Mucosa of rectum (tissue), 2 donors: ENCODE results near the gene TAPBPL.
"Not testable (repeated sequence)": the region's sequence is repeated elsewhere in the genome, so short reads cannot be mapped to it uniquely, and the experiment has no call there.

ENCODE experiments used
- H3K27ac ChIP-seq, 2 donors: one replicate each; pipeline ENCODE4 v1.7.0; 2013; ENCODE audit warnings: inconsistent platforms in 2 of 2, low read depth in 2 of 2, low read length in 2 of 2
- H3K27me3 ChIP-seq, 2 donors: one replicate each; pipeline ENCODE4 v1.7.0; 2013; ENCODE audit warnings: low read length in 2 of 2; ENCODE audit not compliant: control insufficient read depth in 2 of 2, insufficient read depth in 2 of 2
- H3K36me3 ChIP-seq, 2 donors: one replicate each; pipeline ENCODE4 v1.7.0; 2013; ENCODE audit warnings: low read length in 2 of 2; ENCODE audit not compliant: control insufficient read depth in 2 of 2, insufficient read depth in 2 of 2
- H3K4me1 ChIP-seq, 2 donors: one replicate each; pipeline ENCODE4 v1.7.0; 2013; ENCODE audit warnings: low read length in 2 of 2, mild to moderate bottlenecking in 1 of 2; ENCODE audit not compliant: control insufficient read depth in 2 of 2, insufficient read depth in 2 of 2
- H3K4me3 ChIP-seq, 2 donors: one replicate each; pipeline ENCODE4 v1.7.0; 2013; ENCODE audit warnings: low read length in 2 of 2
- H3K9ac ChIP-seq, 2 donors: one replicate each; pipeline ENCODE4 v1.7.0; 2013; ENCODE audit warnings: low read length in 2 of 2, low read depth in 1 of 2, mild to moderate bottlenecking in 1 of 2
- H3K9me3 ChIP-seq, 2 donors: one replicate each; pipeline ENCODE4 v1.7.0; 2013; ENCODE audit warnings: low read length in 2 of 2; ENCODE audit not compliant: control insufficient read depth in 2 of 2
- donor health status: healthy.
- donor health status: Normal muscosa, but diverticular disease.

The TAPBPL gene

GRCh38 chr12:6469609-6470374, 17.9 kb downstream of the TAPBPL start:
- H3K9ac ChIP-seq, result peak overlapping the region; percentile 79 to 87
- H3K9me3 ChIP-seq, result no peaks in the 10 kb centered on the region
- H3K36me3 ChIP-seq, result peaks cover 11 to 16% of the 10 kb centered on the region in 2 donors
- H3K4me1 ChIP-seq, result peaks cover 18 to 30% of the 10 kb centered on the region in 2 donors
- no peaks in the 10 kb centered on the region for H3K27me3 ChIP-seq
- H3K27ac ChIP-seq, result peak overlapping the region; percentile 97
- H3K4me3 ChIP-seq, result peak overlapping the region; percentile 75 to 85

- Histone ChIP-seq H3K27me3 (no peaks in the 10 kb centered on the region), H3K4me1 (peaks cover 16 to 30% of the 10 kb centered on the region in 2 donors), H3K36me3 (peaks cover 8 to 11% of the 10 kb centered on the region in 2 donors), H3K9ac (peak within 1 kb of the TSS; percentile 79 to 87), H3K9me3 (no peaks in the 10 kb centered on the region), H3K27ac (peak within 1 kb of the TSS; percentile 97), H3K4me3 (peak within 1 kb of the TSS; percentile 75 to 85)
Measured at GRCh38 chr12:6470375-6471163, 18.7 kb downstream of the TAPBPL start, which contains the start of gene VAMP1. Gene VAMP1, minus strand, starts transcription at chr12:6470677. Its CDS starts 146 bp downstream, at chr12:6470531.

DNA sequence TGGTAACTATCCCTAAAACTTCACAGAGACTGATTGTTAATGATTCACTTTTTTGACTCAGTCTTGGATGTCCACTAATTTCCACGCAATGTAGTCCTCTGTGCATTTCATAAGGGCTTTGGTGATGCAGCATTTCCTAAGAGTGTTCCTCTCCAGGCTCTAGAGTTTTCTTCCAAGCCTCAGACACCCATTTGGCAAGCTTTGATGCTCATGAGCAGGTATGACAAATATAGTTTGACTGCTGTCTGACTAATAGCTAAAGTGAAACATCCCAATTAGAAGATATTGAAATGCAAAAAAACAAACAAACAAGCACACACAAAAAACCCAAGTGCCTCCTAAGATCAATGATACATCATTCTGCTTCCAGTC, 20.1 kb downstream of the TAPBPL start:
- H3K9me3 ChIP-seq, result no peaks in the 10 kb centered on the region
- H3K9ac ChIP-seq, result no peak overlapping the region
- no peak overlapping the region for H3K27ac ChIP-seq
- H3K4me3 ChIP-seq, result no peak overlapping the region
- H3K36me3 ChIP-seq, result no peaks in the 10 kb centered on the region
- peaks cover 13 to 30% of the 10 kb centered on the region in 2 donors for H3K4me1 ChIP-seq
- H3K27me3 ChIP-seq, result no peaks in the 10 kb centered on the region

GRCh38 chr12:6472491-6472890, 20.6 kb downstream of the TAPBPL start:
- no peak overlapping the region for H3K4me3 ChIP-seq
- H3K27me3 ChIP-seq, result no peaks in the 10 kb centered on the region
- H3K9ac ChIP-seq, result no peak overlapping the region
- H3K27ac ChIP-seq, result no peak overlapping the region
- no peaks in the 10 kb centered on the region for H3K36me3 ChIP-seq
- peaks cover 11 to 30% of the 10 kb centered on the region in 2 donors for H3K4me1 ChIP-seq
- no peaks in the 10 kb centered on the region for H3K9me3 ChIP-seq

GRCh38 chr12:6475233-6475975, 23.6 kb downstream of the TAPBPL start:
- not testable (repeated sequence) for H3K4me3 ChIP-seq, H3K27ac ChIP-seq, H3K4me1 ChIP-seq

DNA sequence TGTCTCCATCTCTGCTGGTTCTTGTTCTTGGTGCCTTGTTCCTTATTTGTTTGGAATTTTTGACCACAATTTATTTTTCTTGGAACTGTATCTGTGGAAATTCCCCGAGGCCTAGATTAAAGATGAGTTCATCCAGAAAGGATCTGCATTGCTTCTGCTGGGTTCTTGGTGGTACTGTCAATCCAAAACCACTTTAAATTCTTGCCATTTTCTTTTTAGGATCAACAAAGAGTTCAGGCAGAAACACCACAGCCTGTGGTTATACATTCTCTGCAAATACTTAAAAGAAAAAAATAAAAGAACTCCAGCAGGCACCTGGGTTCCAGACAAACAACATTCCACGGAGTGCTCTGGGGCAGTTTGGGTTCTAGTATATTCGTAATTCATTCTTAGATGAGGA, 24.6 kb downstream of the TAPBPL start:
- Histone ChIP-seq H3K27ac (no peak overlapping the region), H3K4me1 (no peaks in the 10 kb centered on the region), H3K9ac (no peak overlapping the region), H3K36me3 (no peaks in the 10 kb centered on the region), H3K27me3 (no peaks in the 10 kb centered on the region), H3K9me3 (no peaks in the 10 kb centered on the region), H3K4me3 (no peak overlapping the region)

More at GRCh38 chr12:6475233-6475975, 23.6 kb downstream of the TAPBPL start:
- not testable (repeated sequence) for H3K9me3 ChIP-seq, H3K36me3 ChIP-seq, H3K27me3 ChIP-seq, H3K9ac ChIP-seq

- H3K9me3 ChIP-seq, H3K27ac ChIP-seq, H3K9ac ChIP-seq, H3K4me3 ChIP-seq, H3K36me3 ChIP-seq, H3K27me3 ChIP-seq, H3K4me1 ChIP-seq: not testable (repeated sequence)
Measured at GRCh38 chr12:6477601-6478377, 25.9 kb downstream of the TAPBPL start.

- H3K27ac ChIP-seq, result no peak overlapping the region
- H3K4me3 ChIP-seq, result no peak overlapping the region
- H3K9ac ChIP-seq, result no peak overlapping the region
- H3K36me3 ChIP-seq, result no peaks in the 10 kb centered on the region
- no peaks in the 10 kb centered on the region for H3K9me3 ChIP-seq
- no peaks in the 10 kb centered on the region for H3K4me1 ChIP-seq
- H3K27me3 ChIP-seq, result no peaks in the 10 kb centered on the region
Measured at GRCh38 chr12:6478416-6478815, 26.6 kb downstream of the TAPBPL start.

DNA sequence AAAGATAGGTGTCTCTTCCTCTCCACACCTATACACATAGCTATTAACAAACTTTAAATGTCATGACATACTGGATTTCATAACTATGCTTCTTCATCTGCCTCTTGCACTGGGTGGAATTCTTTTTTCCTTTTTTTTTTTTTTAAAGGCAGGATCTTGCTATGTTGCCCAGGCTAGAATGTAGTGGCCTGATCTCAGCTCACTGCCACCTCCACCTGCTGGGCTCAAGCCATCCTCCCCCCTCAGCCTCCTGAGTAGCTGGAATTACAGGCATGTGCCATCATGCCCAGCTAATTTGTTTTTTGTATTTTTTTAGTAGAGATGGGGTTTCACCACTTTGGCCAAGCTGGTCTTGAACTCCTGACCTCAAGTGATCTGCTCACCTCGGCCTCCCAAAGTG, 36.4 kb downstream of the TAPBPL start:
- no peaks in the 10 kb centered on the region for H3K9me3 ChIP-seq
- H3K27ac ChIP-seq, result no peak overlapping the region
- no peak overlapping the region for H3K4me3 ChIP-seq
- no peaks in the 10 kb centered on the region for H3K4me1 ChIP-seq
- no peaks in the 10 kb centered on the region for H3K27me3 ChIP-seq
- no peak overlapping the region for H3K9ac ChIP-seq
- H3K36me3 ChIP-seq, result peaks cover 0 to 7% of the 10 kb centered on the region in 2 donors
